Bronchus fibroblast of lung (primary cell): ENCODE results near the gene RPS4Y1. TPM values are rescaled to one million over a fixed set of nuclear protein-coding genes. Genes with fewer than 3 reads are reported as not detected.

Experiments
- total RNA-seq: library from RNA; depleted of rRNA; stranded (reverse); fragments of >200 nt; gene quantifications from 2 replicates; pipeline ENCODE4 v1.2.3, GENCODE V29; 2015

The RPS4Y1 gene
- total RNA-seq: 356 and 397 TPM in 2 replicates

DNA sequence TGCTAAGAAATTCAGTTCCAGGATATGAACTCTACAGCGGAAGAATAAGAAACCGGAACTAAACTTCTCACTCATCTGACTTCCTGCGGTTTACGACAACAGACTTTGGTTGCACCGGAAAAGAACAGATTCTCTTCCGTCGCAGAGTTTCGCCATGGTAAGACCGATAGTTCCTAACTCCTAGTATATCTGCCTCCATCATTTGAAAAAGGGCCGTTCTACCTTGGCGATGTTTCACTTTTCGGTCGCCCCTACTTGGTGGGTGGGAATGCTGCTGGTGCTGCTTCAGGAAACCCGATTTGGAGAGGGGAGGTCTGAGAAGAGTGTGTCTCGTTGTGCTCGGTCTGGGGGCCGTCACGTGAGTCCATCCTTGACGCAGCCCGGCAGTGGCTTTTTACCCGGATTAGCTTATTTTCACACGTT is at the start of gene RPS4Y1:
Gene RPS4Y1, plus strand, starts transcription at position 132 of the 423 bp plus-strand sequence. Its CDS starts 23 bp downstream, at position 155.

Other genes starting within 250 kb of the RPS4Y1 start
- not detected in 2 replicates for gene SRY, start 53.9 kb upstream of the RPS4Y1 start, total RNA-seq
- 6.9 and 11.0 TPM in 2 replicates for gene ZFY, start 93.8 kb downstream of the RPS4Y1 start, total RNA-seq